ENCODE measurements around the gene PLA2G4F.

The PLA2G4F gene

GRCh38 chr15:42166225-42166940 lies 9.9 kb upstream of the PLA2G4F start:
- no peak for TF ChIP-seq CTCF (IDR thresholded peaks at IDR 0.05; ENCODE audit: extremely low read depth, missing control alignments)
- no peak for DNase-seq (ENCODE audit: low spot score)

- TF ChIP-seq CTCF (IDR thresholded peaks at IDR 0.05; ENCODE audit: extremely low read depth, missing control alignments) = no peak
- DNase-seq (ENCODE audit: low spot score) = no peak
Observed at GRCh38 chr15:42165106-42165505, 8.7 kb upstream of the PLA2G4F start.

GRCh38 chr15:42163947-42164550 lies 7.6 kb upstream of the PLA2G4F start:
- TF ChIP-seq CTCF (IDR thresholded peaks at IDR 0.05; ENCODE audit: extremely low read depth, missing control alignments) = no peak
- DNase-seq (ENCODE audit: low spot score) = no peak

- no peak for TF ChIP-seq CTCF (IDR thresholded peaks at IDR 0.05; ENCODE audit: extremely low read depth, missing control alignments)
- DNase-seq (ENCODE audit: low spot score) = no peak
Observed at GRCh38 chr15:42163291-42163690, 6.9 kb upstream of the PLA2G4F start.

- no peak for TF ChIP-seq CTCF (IDR thresholded peaks at IDR 0.05; ENCODE audit: extremely low read depth, missing control alignments)
- no peak for DNase-seq (ENCODE audit: low spot score)
Observed at GRCh38 chr15:42160136-42160535, 3.7 kb upstream of the PLA2G4F start.

GRCh38 chr15:42159381-42160015 lies 3.1 kb upstream of the PLA2G4F start:
- DNase-seq (ENCODE audit: low spot score) = no peak
- no peak for TF ChIP-seq CTCF (IDR thresholded peaks at IDR 0.05; ENCODE audit: extremely low read depth, missing control alignments)

GRCh38 chr15:42158941-42159340 lies 2.5 kb upstream of the PLA2G4F start:
- TF ChIP-seq CTCF (IDR thresholded peaks at IDR 0.05; ENCODE audit: extremely low read depth, missing control alignments) = no peak

More at GRCh38 chr15:42158941-42159340, 2.5 kb upstream of the PLA2G4F start:
- DNase-seq (ENCODE audit: low spot score) = no peak

Data from GM20000 (cell line).